Measurements from ENCODE around the gene CLEC2A. TPM values are rescaled to one million over a fixed set of nuclear protein-coding genes. Genes with fewer than 3 reads are reported as not detected.
A peak's percentile ranks its signal among the peaks of the same experiment; 100 is the strongest.

CLEC2A gene
- total RNA-seq, 3 donors from 2014 or later, result not detected

GRCh38 chr12:9925705-9926393 lies 6.3 kb downstream of the CLEC2A start:
- TF ChIP-seq CTCF (IDR thresholded peaks at IDR 0.05) (peak in 1 of 3 donors; percentile 46), POLR2AphosphoS5 (IDR thresholded peaks at IDR 0.05) (no peak), POLR2A (IDR thresholded peaks at IDR 0.05) (no peak)
- no peak overlapping the region for H3K27ac ChIP-seq
- DNase-seq (ENCODE audit: low spot score in 2 of 2), result no peak
- no peaks in the 10 kb centered on the region for H3K27me3 ChIP-seq
- no peaks in the 10 kb centered on the region for H3K4me1 ChIP-seq
- H3K9me3 ChIP-seq, result no peaks in the 10 kb centered on the region
- H3K36me3 ChIP-seq, result no peaks in the 10 kb centered on the region
- H3K4me3 ChIP-seq, result no peak overlapping the region
- intact Hi-C loops (cut with DNase I; ENCODE audit: low total_unique reads), result loop anchor here (10.0 kb wide), 1 partner anchor 111 kb away; no protein-coding TSS in a partner anchor

GRCh38 chr12:9922429-9922828 lies 9.7 kb downstream of the CLEC2A start:
- intact Hi-C loops (cut with DNase I; ENCODE audit: low total_unique reads), result loop anchor here (10.0 kb wide), 1 partner anchor 108 kb away; no protein-coding TSS in a partner anchor
- no peak for DNase-seq (ENCODE audit: low spot score in 2 of 2)
- TF ChIP-seq POLR2A (IDR thresholded peaks at IDR 0.05), result no peak
- no peak for TF ChIP-seq POLR2AphosphoS5 (IDR thresholded peaks at IDR 0.05)
- TF ChIP-seq CTCF (IDR thresholded peaks at IDR 0.05), result no peak
- H3K36me3 ChIP-seq, result no peaks in the 10 kb centered on the region
- H3K27ac ChIP-seq, result no peak overlapping the region
- peaks cover 0 to 7% of the 10 kb centered on the region in 2 donors for H3K9me3 ChIP-seq
- H3K4me3 ChIP-seq, result no peak overlapping the region
- H3K4me1 ChIP-seq, result no peaks in the 10 kb centered on the region
- no peaks in the 10 kb centered on the region for H3K27me3 ChIP-seq

GRCh38 chr12:9920451-9920850 lies 11.7 kb downstream of the CLEC2A start:
- intact Hi-C loops (cut with DNase I; ENCODE audit: low total_unique reads), result loop anchor here (10.0 kb wide), 1 partner anchor 106 kb away; no protein-coding TSS in a partner anchor
- Histone ChIP-seq H3K36me3 (no peaks in the 10 kb centered on the region), H3K27me3 (no peaks in the 10 kb centered on the region), H3K4me3 (no peak overlapping the region), H3K9me3 (peaks cover 0 to 7% of the 10 kb centered on the region in 2 donors), H3K27ac (no peak overlapping the region), H3K4me1 (no peaks in the 10 kb centered on the region)
- TF ChIP-seq POLR2AphosphoS5 (IDR thresholded peaks at IDR 0.05), result no peak
- no peak for TF ChIP-seq CTCF (IDR thresholded peaks at IDR 0.05)
- no peak for TF ChIP-seq POLR2A (IDR thresholded peaks at IDR 0.05)
- no peak for DNase-seq (ENCODE audit: low spot score in 2 of 2)

GRCh38 chr12:9919443-9919842 lies 12.7 kb downstream of the CLEC2A start:
- H3K4me1 ChIP-seq, result no peaks in the 10 kb centered on the region
- TF ChIP-seq POLR2A (IDR thresholded peaks at IDR 0.05) (no peak), POLR2AphosphoS5 (IDR thresholded peaks at IDR 0.05) (no peak), CTCF (IDR thresholded peaks at IDR 0.05) (no peak)
- H3K27me3 ChIP-seq, result no peaks in the 10 kb centered on the region
- peaks cover 0 to 7% of the 10 kb centered on the region in 2 donors for H3K9me3 ChIP-seq
- no peaks in the 10 kb centered on the region for H3K36me3 ChIP-seq
- no peak overlapping the region for H3K4me3 ChIP-seq
- DNase-seq (ENCODE audit: low spot score in 2 of 2), result no peak
- no peak overlapping the region for H3K27ac ChIP-seq
- intact Hi-C loops (cut with DNase I; ENCODE audit: low total_unique reads), result no loop called here

- Histone ChIP-seq H3K4me1 (no peaks in the 10 kb centered on the region), H3K4me3 (no peak overlapping the region), H3K27ac (no peak overlapping the region), H3K36me3 (no peaks in the 10 kb centered on the region), H3K9me3 (peaks cover 17 to 21% of the 10 kb centered on the region in 2 donors), H3K27me3 (no peaks in the 10 kb centered on the region)
- intact Hi-C loops (cut with DNase I; ENCODE audit: low total_unique reads), result no loop called here
- no peak for DNase-seq (ENCODE audit: low spot score in 2 of 2)
- TF ChIP-seq CTCF (IDR thresholded peaks at IDR 0.05) (no peak), POLR2AphosphoS5 (IDR thresholded peaks at IDR 0.05) (no peak), POLR2A (IDR thresholded peaks at IDR 0.05) (no peak)
These were observed 20.5 kb downstream of the CLEC2A start for GRCh38 chr12:9911708-9912107.
